HCT116 (cell line): ENCODE data around the gene ZNF541. TPM values are rescaled to one million over a fixed set of nuclear protein-coding genes. Genes with fewer than 3 reads are reported as not detected.

ENCODE experiments used
- ATAC-seq: fragments of 200-7000 bp; cut with Tn5 transposase; 2 replicates; pipeline ENCODE4 v1.9.1; 2020; ENCODE audit warnings: mild to moderate bottlenecking, moderate library complexity
- BruUV-seq: library from RNA; stranded (reverse); fragments of 400-500 nt; replicated peaks from 2 replicates; lab custom pipeline; 2021; lab: Mats Ljungman, UMichigan
- CTCF ChIA-PET: fragments of 300-600 bp; sonication (Branson Sonifier 250); formaldehyde crosslinking; loops from one replicate; lab custom pipeline; 2021; ENCODE audit warnings: antibody characterized with exemption; lab: Charles Lee
- POLR2A ChIA-PET: fragments of 300-600, 350-600 bp; sonication (Branson Sonifier 250); formaldehyde crosslinking; loops from one replicate; lab custom pipeline; 2021; ENCODE audit warnings: antibody characterized with exemption; lab: Charles Lee
- RAD21 ChIA-PET, 2 experiments: fragments of 300-600 bp; sonication (Branson Sonifier 250); formaldehyde crosslinking; loops; one replicate each; lab custom pipeline; 2023; ENCODE audit warnings: low total read pairs in 2 of 2; ENCODE audit not compliant: uncharacterized antibody in 2 of 2, unreplicated experiment in 2 of 2, low non-redundant PET in 1 of 2; lab: Charles Lee
- DNase-seq: peaks from one replicate; pipeline ENCODE4 v3.0.0-alpha.2; 2010; ENCODE audit warnings: low read depth, low spot score
- H2AFZ ChIP-seq: fragments of 200-600 bp; shearing (Covaris generic), sonication (generic); 2 replicates; pipeline ENCODE4 v1.6.1; 2017; ENCODE audit warnings: low read depth, mixed run types, mixed read lengths, antibody characterized with exemption, low read length; ENCODE audit not compliant: poor library complexity, severe bottlenecking
- H3K27ac ChIP-seq: 2 replicates; pipeline ENCODE4 v1.5.1; 2012; ENCODE audit warnings: low read depth, low read length
- H3K27me3 ChIP-seq: fragments of 200-600 bp; sonication (generic); 2 replicates; pipeline ENCODE4 v1.6.1; 2016; ENCODE audit warnings: mixed run types, low read length, mixed read lengths; ENCODE audit not compliant: insufficient read depth
- H3K36me3 ChIP-seq, 2 experiments: fragments of 200-500 bp in 1 of 2; fragments of 200-600 bp in 1 of 2; sonication (Bioruptor generic) in 1 of 2; sonication (generic) in 1 of 2; 2 replicates each; pipeline versions ENCODE4 v1.5.1 to v1.6.1; 2014 to 2016; ENCODE audit warnings: low read length in 2 of 2, inconsistent platforms in 1 of 2, mixed read lengths in 1 of 2, mixed run types in 1 of 2; ENCODE audit not compliant: insufficient read depth in 2 of 2, control insufficient read depth in 1 of 2
- H3K4me1 ChIP-seq, 2 experiments: fragments of 200-600 bp in 1 of 2; sonication (generic) in 1 of 2; 2 replicates each; pipeline versions ENCODE4 v1.5.1 to v1.6.1; 2012 to 2017; ENCODE audit warnings: low read length in 2 of 2, inconsistent platforms in 1 of 2, mild to moderate bottlenecking in 1 of 2, mixed read lengths in 1 of 2, mixed run types in 1 of 2, moderate library complexity in 1 of 2; ENCODE audit not compliant: insufficient read depth in 2 of 2, control insufficient read depth in 1 of 2
- H3K4me2 ChIP-seq: fragments of 200-600 bp; sonication (generic); 2 replicates; pipeline ENCODE4 v1.6.1; 2017; ENCODE audit warnings: mixed run types, low read length, mixed read lengths
- H3K4me3 ChIP-seq, 2 experiments: fragments of 200-600 bp in 1 of 2; sonication (generic) in 1 of 2; replicated peaks in 1 of 2; 2 replicates each; pipeline ENCODE4 v1.5.1; 2011 to 2016; ENCODE audit warnings: low read length in 2 of 2, control low read depth in 1 of 2, low read depth in 1 of 2, mild to moderate bottlenecking in 1 of 2, mixed read lengths in 1 of 2, mixed run types in 1 of 2
- H3K79me2 ChIP-seq: fragments of 200-600 bp; sonication (generic); 2 replicates; pipeline ENCODE4 v1.6.1; 2017; ENCODE audit warnings: mild to moderate bottlenecking, mixed run types, low read length, moderate library complexity, mixed read lengths; ENCODE audit not compliant: insufficient read depth
- H3K9ac ChIP-seq: fragments of 200-600 bp; sonication (generic); 2 replicates; pipeline ENCODE4 v1.6.1; 2016; ENCODE audit warnings: low read length, mixed read lengths
- H3K9me2 ChIP-seq: fragments of 200-600 bp; sonication (generic), shearing (Covaris generic); 2 replicates; pipeline ENCODE4 v1.6.1; 2017; ENCODE audit warnings: mixed run types, mild to moderate bottlenecking, moderate library complexity; ENCODE audit not compliant: insufficient read depth
- H3K9me3 ChIP-seq, 2 experiments: fragments of 200-500 bp in 1 of 2; fragments of 200-600 bp in 1 of 2; sonication (Bioruptor generic) in 1 of 2; sonication (generic) in 1 of 2; 2 replicates each; pipeline ENCODE4 v1.6.1; 2014 to 2017; ENCODE audit warnings: low read length in 2 of 2, mixed read lengths in 2 of 2, inconsistent platforms in 1 of 2, low read depth in 1 of 2, mild to moderate bottlenecking in 1 of 2, mixed run types in 1 of 2, moderate library complexity in 1 of 2; ENCODE audit not compliant: control insufficient read depth in 1 of 2, insufficient read depth in 1 of 2
- H4K20me1 ChIP-seq: fragments of 200-600 bp; sonication (generic), shearing (Covaris generic); 2 replicates; pipeline ENCODE4 v1.6.1; 2017; ENCODE audit warnings: mixed run types, mild to moderate bottlenecking, moderate library complexity; ENCODE audit not compliant: insufficient read depth
- ELF1 ChIP-seq: IDR thresholded peaks from 2 replicates; pipeline ENCODE4 v1.6.1; 2012; ENCODE audit warnings: low read depth, borderline replicate concordance
- POLR2A ChIP-seq: IDR thresholded peaks from 2 replicates; pipeline ENCODE4 v1.7.0; 2011; ENCODE audit warnings: borderline replicate concordance; ENCODE audit not compliant: insufficient read depth, insufficient read length; ENCODE audit errors: extremely low read depth
- POLR2AphosphoS5 ChIP-seq: IDR thresholded peaks from 2 replicates; pipeline ENCODE4 v1.6.1; 2011; ENCODE audit warnings: mild to moderate bottlenecking, low read depth, low read length, moderate library complexity
- SP1 ChIP-seq: IDR thresholded peaks from 2 replicates; pipeline ENCODE4 v1.6.1; 2012; ENCODE audit warnings: low read depth
- TCF7L2 ChIP-seq: IDR thresholded peaks from 2 replicates; pipeline ENCODE4 v1.7.0; 2011; ENCODE audit warnings: borderline replicate concordance, inconsistent platforms; ENCODE audit not compliant: insufficient read depth, insufficient read length; ENCODE audit errors: extremely low read depth
- YY1 ChIP-seq: IDR thresholded peaks from 2 replicates; pipeline ENCODE4 v1.6.1; 2011; ENCODE audit warnings: low read length, low read depth, moderate library complexity, mild to moderate bottlenecking; ENCODE audit not compliant: insufficient replicate concordance; ENCODE audit errors: extremely low read depth
- ZFX ChIP-seq: fragments of 450-650 bp; IDR thresholded peaks from 2 replicates; pipeline ENCODE4 v1.6.1; 2017
- intact Hi-C: fragments of 100-400 bp; cut with micrococcal nuclease; formaldehyde crosslinking; loops from 2 replicates; pipeline ENCODE4 v1.10.0; 2022
- total RNA-seq: library from RNA; stranded (reverse); gene quantifications from one replicate; pipeline ENCODE4 v1.2.1, GENCODE V29; 2021; ENCODE audit not compliant: unreplicated experiment
- TF ChIP-seq, protein P1 (sequence below): IDR thresholded peaks from 2 replicates; pipeline ENCODE4 v1.6.1; 2012; ENCODE audit warnings: low read depth
- TF ChIP-seq, protein P2 (sequence below): IDR thresholded peaks from 2 replicates; pipeline ENCODE4 v1.6.1; 2012
- TF ChIP-seq, protein P3 (sequence below), 3 experiments: fragments of 200-600 bp in 1 of 3; sonication (generic) in 1 of 3; IDR thresholded peaks in 2 of 3; conservative IDR thresholded peaks in 1 of 3; 2 replicates each; pipeline ENCODE4 v1.5.1; 2012 to 2017; ENCODE audit warnings: low read depth in 2 of 3, low read length in 2 of 3, antibody characterized with exemption in 1 of 3, borderline replicate concordance in 1 of 3, control low read depth in 1 of 3, mild to moderate bottlenecking in 1 of 3, mixed read lengths in 1 of 3, mixed run types in 1 of 3, moderate library complexity in 1 of 3; ENCODE audit not compliant: insufficient read depth in 1 of 3

The ZNF541 gene
- total RNA-seq, 1 experiment from 2014 or later = not detected

DNA sequence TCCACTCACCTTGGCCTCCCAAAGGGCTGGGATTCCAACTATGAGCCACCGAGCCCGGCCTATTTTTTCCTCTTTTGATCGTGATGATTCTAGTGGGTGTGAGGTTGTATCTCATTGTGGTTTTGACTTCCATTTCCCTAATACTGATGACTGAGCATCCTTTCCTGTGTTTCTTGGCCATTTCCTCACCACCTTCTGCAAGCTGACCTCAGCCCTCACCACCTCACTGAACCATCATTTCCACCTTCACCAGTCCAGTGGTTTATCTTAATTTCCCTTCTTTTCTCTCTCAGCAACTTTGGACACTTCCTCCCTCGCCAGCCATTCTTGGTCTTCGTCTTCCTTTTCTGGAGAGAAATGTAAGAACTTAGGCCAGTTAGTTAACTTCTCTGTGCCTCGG, 23.0 kb upstream of the ZNF541 start:
- no TSS peak for BruUV-seq
- Histone ChIP-seq H3K9ac (no peak overlapping the region), H3K27me3 (no peaks in the 10 kb centered on the region), H3K9me3 (no peaks in the 10 kb centered on the region), H4K20me1 (no peaks in the 10 kb centered on the region), H3K4me1 (peaks cover 16 to 24% of the 10 kb centered on the region in 2 experiments), H3K4me2 (no peak overlapping the region), H3K79me2 (no peaks in the 10 kb centered on the region), H3K36me3 (no peaks in the 10 kb centered on the region), H3K9me2 (no peaks in the 10 kb centered on the region), H3K4me3 (no peak overlapping the region), H2AFZ (no peak overlapping the region), H3K27ac (no peak overlapping the region)
- POLR2A ChIA-PET = no interaction called here
- intact Hi-C loops = no loop called here
- DNase-seq = no peak
- TF ChIP-seq POLR2A (no peak), POLR2AphosphoS5 (no peak), ELF1 (no peak), ZFX (no peak), TCF7L2 (no peak), YY1 (no peak), SP1 (no peak)
- TF ChIP-seq, protein P1, sequence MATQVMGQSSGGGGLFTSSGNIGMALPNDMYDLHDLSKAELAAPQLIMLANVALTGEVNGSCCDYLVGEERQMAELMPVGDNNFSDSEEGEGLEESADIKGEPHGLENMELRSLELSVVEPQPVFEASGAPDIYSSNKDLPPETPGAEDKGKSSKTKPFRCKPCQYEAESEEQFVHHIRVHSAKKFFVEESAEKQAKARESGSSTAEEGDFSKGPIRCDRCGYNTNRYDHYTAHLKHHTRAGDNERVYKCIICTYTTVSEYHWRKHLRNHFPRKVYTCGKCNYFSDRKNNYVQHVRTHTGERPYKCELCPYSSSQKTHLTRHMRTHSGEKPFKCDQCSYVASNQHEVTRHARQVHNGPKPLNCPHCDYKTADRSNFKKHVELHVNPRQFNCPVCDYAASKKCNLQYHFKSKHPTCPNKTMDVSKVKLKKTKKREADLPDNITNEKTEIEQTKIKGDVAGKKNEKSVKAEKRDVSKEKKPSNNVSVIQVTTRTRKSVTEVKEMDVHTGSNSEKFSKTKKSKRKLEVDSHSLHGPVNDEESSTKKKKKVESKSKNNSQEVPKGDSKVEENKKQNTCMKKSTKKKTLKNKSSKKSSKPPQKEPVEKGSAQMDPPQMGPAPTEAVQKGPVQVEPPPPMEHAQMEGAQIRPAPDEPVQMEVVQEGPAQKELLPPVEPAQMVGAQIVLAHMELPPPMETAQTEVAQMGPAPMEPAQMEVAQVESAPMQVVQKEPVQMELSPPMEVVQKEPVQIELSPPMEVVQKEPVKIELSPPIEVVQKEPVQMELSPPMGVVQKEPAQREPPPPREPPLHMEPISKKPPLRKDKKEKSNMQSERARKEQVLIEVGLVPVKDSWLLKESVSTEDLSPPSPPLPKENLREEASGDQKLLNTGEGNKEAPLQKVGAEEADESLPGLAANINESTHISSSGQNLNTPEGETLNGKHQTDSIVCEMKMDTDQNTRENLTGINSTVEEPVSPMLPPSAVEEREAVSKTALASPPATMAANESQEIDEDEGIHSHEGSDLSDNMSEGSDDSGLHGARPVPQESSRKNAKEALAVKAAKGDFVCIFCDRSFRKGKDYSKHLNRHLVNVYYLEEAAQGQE = no peak
- TF ChIP-seq, protein P2, sequence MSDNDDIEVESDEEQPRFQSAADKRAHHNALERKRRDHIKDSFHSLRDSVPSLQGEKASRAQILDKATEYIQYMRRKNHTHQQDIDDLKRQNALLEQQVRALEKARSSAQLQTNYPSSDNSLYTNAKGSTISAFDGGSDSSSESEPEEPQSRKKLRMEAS = no peak
- TF ChIP-seq, protein P3, sequence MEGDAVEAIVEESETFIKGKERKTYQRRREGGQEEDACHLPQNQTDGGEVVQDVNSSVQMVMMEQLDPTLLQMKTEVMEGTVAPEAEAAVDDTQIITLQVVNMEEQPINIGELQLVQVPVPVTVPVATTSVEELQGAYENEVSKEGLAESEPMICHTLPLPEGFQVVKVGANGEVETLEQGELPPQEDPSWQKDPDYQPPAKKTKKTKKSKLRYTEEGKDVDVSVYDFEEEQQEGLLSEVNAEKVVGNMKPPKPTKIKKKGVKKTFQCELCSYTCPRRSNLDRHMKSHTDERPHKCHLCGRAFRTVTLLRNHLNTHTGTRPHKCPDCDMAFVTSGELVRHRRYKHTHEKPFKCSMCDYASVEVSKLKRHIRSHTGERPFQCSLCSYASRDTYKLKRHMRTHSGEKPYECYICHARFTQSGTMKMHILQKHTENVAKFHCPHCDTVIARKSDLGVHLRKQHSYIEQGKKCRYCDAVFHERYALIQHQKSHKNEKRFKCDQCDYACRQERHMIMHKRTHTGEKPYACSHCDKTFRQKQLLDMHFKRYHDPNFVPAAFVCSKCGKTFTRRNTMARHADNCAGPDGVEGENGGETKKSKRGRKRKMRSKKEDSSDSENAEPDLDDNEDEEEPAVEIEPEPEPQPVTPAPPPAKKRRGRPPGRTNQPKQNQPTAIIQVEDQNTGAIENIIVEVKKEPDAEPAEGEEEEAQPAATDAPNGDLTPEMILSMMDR (IDR thresholded peaks at IDR 0.05 in 2 of 3, conservative IDR thresholded peaks at IDR 0.05 in 1 of 3; ENCODE audit: borderline replicate concordance in 1 of 3, insufficient read depth in 1 of 3, low read depth in 2 of 3, low read length in 2 of 3) = no peak
- ATAC-seq = no peak
- CTCF ChIA-PET = no interaction called here
- RAD21 ChIA-PET = no interaction called here
